Gastroesophageal sphincter (tissue), 4 donors: Measurements from ENCODE around the gene ZP4. TPM values are rescaled to one million over a fixed set of nuclear protein-coding genes. Genes with fewer than 3 reads are reported as not detected.

Experiments
- ATAC-seq: fragments of 150-250 bp; one replicate; pipeline ENCODE4 v1.9.1; 2016; ENCODE audit warnings: mild to moderate bottlenecking, moderate library complexity
- H3K27ac ChIP-seq, 4 donors: fragments of 200-600 bp; sonication (generic) in 3 of 4; 1 replicate in 3 of 4; 2 replicates in 1 of 4; pipeline ENCODE4 v1.5.1; 2016 to 2019
- H3K27me3 ChIP-seq: fragments of 200-600 bp; sonication (generic); one replicate; pipeline ENCODE4 v1.5.1; 2019
- H3K36me3 ChIP-seq, 2 donors: fragments of 200-600 bp; sonication (generic); one replicate each; pipeline ENCODE4 v1.5.1; 2019; ENCODE audit warnings: control low read depth in 1 of 2
- H3K4me1 ChIP-seq, 3 donors: fragments of 200-600 bp; sonication (generic); 1 replicate in 2 of 3; 2 replicates in 1 of 3; pipeline ENCODE4 v1.5.1; 2016 to 2019; ENCODE audit warnings: control low read depth in 2 of 3
- H3K4me3 ChIP-seq, 2 donors: fragments of 200-600 bp; sonication (generic); one replicate each; pipeline ENCODE4 v1.5.1; 2019; ENCODE audit warnings: mild to moderate bottlenecking in 1 of 2, moderate library complexity in 1 of 2
- H3K9me3 ChIP-seq, 3 donors: fragments of 200-600 bp; sonication (generic); one replicate each; pipeline ENCODE4 v1.5.1; 2017 to 2019; ENCODE audit warnings: control low read depth in 2 of 3
- EP300 ChIP-seq: sonication (generic); formaldehyde crosslinking; IDR thresholded peaks from one replicate; pipeline ENCODE4 v1.6.1; 2017; ENCODE audit warnings: antibody characterized with exemption, mild to moderate bottlenecking
- POLR2A ChIP-seq, 2 donors: fragments of 450-650 bp; IDR thresholded peaks; one replicate each; pipeline ENCODE4 v1.6.1; 2017; ENCODE audit warnings: antibody characterized with exemption in 2 of 2, mild to moderate bottlenecking in 2 of 2, moderate library complexity in 1 of 2
- POLR2AphosphoS5 ChIP-seq: sonication (generic); formaldehyde crosslinking; IDR thresholded peaks from one replicate; pipeline ENCODE4 v1.6.1; 2017; ENCODE audit warnings: antibody characterized with exemption
- WGBS, 2 donors: methylation state at CpG; one replicate each; pipeline ENCODE4 v1.1.5; 2018; ENCODE audit warnings: low coverage in 1 of 2; 5-methylcytosine and 5-hydroxymethylcytosine counted together
- total RNA-seq, 4 donors: library from RNA; depleted of rRNA; stranded (reverse); fragments of >200 nt; gene quantifications; one replicate each; pipeline ENCODE4 v1.1.0, GENCODE V29; 2016
- TF ChIP-seq, protein P1 (sequence below), 4 experiments: fragments of 200-600 bp in 2 of 4; fragments of 450-650 bp in 2 of 4; sonication (generic) in 1 of 4; IDR thresholded peaks; one replicate each; pipeline ENCODE4 v1.5.1; 2017 to 2019; ENCODE audit warnings: antibody characterized with exemption in 4 of 4, mild to moderate bottlenecking in 2 of 4, moderate library complexity in 2 of 4

Gene ZP4
- total RNA-seq, 4 donors from 2014 or later, result not detected

DNA sequence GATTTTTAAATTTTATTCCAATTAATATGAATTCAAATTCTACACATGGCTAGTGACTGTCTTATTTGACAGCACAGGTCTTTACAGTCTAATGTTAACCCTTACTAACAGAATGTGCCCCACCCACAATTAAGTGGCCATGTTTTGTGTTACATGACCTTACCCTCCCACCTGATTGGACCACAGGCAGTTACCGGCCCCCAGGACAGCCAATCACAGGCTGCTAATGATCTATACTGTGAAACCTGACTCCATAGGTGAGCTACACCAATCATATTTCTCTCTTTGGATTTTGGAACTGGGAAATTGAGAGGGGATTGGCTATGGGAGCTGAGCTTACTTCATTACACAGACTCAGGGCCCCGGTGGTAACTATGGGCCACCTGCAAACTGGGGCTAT, 27.5 kb downstream of the ZP4 start:
- 88% methylated on average over 2 of the region's 2 CpGs; no CpG with 5 or more reads in 1 of the 2 donors for WGBS, 2 donors
- H3K27ac ChIP-seq, result no peak overlapping the region
- H3K4me1 ChIP-seq, result peaks cover 0 to 9% (median 0%) of the 10 kb centered on the region in 3 donors
- no peak overlapping the region for H3K4me3 ChIP-seq
- no peaks in the 10 kb centered on the region for H3K27me3 ChIP-seq
- TF ChIP-seq, protein P1, sequence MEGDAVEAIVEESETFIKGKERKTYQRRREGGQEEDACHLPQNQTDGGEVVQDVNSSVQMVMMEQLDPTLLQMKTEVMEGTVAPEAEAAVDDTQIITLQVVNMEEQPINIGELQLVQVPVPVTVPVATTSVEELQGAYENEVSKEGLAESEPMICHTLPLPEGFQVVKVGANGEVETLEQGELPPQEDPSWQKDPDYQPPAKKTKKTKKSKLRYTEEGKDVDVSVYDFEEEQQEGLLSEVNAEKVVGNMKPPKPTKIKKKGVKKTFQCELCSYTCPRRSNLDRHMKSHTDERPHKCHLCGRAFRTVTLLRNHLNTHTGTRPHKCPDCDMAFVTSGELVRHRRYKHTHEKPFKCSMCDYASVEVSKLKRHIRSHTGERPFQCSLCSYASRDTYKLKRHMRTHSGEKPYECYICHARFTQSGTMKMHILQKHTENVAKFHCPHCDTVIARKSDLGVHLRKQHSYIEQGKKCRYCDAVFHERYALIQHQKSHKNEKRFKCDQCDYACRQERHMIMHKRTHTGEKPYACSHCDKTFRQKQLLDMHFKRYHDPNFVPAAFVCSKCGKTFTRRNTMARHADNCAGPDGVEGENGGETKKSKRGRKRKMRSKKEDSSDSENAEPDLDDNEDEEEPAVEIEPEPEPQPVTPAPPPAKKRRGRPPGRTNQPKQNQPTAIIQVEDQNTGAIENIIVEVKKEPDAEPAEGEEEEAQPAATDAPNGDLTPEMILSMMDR (IDR thresholded peaks at IDR 0.05), result no peak
- TF ChIP-seq POLR2A (IDR thresholded peaks at IDR 0.05) (no peak), EP300 (no peak), POLR2AphosphoS5 (no peak)
- no peak for ATAC-seq
- H3K9me3 ChIP-seq, result no peaks in the 10 kb centered on the region
- no peaks in the 10 kb centered on the region for H3K36me3 ChIP-seq

DNA sequence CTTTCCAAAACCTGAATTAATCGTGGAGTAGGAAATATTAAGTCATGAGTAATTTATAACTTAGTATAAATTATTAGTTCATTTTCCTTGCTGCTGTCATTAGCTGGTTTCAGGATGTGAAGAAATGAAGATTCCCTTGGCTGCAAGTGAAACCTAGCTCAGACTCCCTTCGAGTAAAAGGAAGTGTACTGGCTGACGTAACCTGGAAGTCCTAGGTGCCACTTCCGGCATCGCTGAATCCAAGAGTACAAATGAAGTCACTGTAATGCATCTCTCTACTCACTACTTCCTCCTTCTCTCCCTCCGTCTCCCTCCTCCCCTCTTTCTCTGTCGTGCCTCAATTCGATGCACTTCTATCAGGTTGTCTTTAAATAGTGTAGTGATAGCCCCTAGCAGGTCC, 28.8 kb downstream of the ZP4 start:
- WGBS, 2 donors, result 73 to 77% methylated on average over 7 to 8 of the region's 8 CpGs
- no peak overlapping the region for H3K4me3 ChIP-seq
- ATAC-seq, result no peak

DNA sequence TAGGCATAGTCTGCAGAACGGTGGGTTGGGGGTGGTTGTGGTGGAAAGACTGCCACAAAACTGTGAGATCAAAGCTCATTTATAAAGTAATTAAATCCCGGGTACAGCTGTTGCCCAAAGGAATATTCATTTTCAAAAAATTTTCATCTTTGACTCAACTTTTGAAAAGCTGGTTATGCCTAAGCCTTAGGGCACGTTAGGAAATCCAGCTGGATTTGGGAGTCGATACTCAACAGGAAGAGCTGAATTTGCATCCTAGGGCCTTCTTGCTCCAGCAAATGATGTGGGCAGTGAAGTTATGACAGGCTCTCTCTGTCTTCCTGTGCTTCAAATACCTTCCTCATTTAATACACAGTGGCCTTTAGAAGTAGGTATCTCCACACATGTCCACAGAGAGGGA, 31.7 kb downstream of the ZP4 start:
- WGBS, 2 donors, result 41 to 48% methylated on average over 2 to 4 of the region's 4 CpGs
- Histone ChIP-seq H3K27ac (no peak overlapping the region), H3K4me1 (peaks cover 0 to under 1% (median 0%) of the 10 kb centered on the region in 3 donors), H3K4me3 (no peak overlapping the region), H3K36me3 (no peaks in the 10 kb centered on the region), H3K27me3 (no peaks in the 10 kb centered on the region), H3K9me3 (no peaks in the 10 kb centered on the region)
- TF ChIP-seq, protein P1 (IDR thresholded peaks at IDR 0.05), result no peak
- TF ChIP-seq EP300 (no peak), POLR2AphosphoS5 (no peak), POLR2A (IDR thresholded peaks at IDR 0.05) (no peak)
- ATAC-seq, result no peak

More for the DNA sequence above, 28.8 kb downstream of the ZP4 start:
- Histone ChIP-seq H3K27me3 (no peaks in the 10 kb centered on the region), H3K36me3 (no peaks in the 10 kb centered on the region), H3K4me1 (peaks cover 0 to 9% (median 0%) of the 10 kb centered on the region in 3 donors), H3K27ac (no peak overlapping the region), H3K9me3 (no peaks in the 10 kb centered on the region)
- TF ChIP-seq, protein P1 (IDR thresholded peaks at IDR 0.05), result no peak
- TF ChIP-seq POLR2A (IDR thresholded peaks at IDR 0.05), result no peak
- TF ChIP-seq EP300, result no peak
- no peak for TF ChIP-seq POLR2AphosphoS5

DNA sequence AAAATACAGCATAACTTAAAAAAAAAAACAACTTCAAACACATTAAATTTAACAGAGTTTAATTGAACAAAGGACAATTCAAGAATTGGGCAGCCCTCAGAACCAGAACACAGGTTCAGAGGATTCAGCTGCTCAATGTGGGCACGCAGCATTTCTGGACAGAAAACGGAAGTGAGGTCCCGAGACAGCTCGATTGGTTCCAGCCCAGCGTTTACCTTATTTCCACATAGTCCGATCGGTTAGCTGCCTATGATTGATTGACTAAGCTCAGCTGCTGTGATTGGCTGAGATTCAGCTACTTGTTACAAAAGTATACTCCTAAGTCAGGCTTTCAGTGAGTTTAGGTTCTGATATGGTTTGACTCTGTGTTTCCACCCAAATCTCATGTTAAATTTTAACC, 33.3 kb downstream of the ZP4 start:
- Histone ChIP-seq H3K4me3 (no peak overlapping the region), H3K4me1 (no peaks in the 10 kb centered on the region), H3K27ac (no peak overlapping the region), H3K36me3 (no peaks in the 10 kb centered on the region), H3K9me3 (no peaks in the 10 kb centered on the region), H3K27me3 (no peaks in the 10 kb centered on the region)
- ATAC-seq, result no peak
- no peak for TF ChIP-seq POLR2AphosphoS5
- 69 to 79% methylated on average over 7 of the region's 7 CpGs for WGBS, 2 donors

DNA sequence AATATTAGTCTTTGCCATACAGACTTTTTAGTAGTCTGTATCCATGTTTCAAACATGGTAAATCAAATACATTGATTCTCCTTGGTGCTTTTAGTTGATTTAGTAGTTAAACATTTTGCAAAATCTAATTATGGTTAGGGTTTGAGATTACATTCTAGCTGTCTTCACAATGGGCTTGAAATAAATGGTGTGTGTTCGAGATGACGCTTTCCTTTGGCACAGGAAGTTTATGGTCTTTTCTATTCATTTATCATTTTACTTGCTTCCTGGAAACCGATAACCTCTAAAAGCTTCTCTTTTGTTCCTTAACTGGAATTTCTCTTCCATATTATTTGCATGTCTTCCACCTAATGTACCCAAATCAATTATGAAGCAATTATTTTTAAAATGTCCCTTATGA, 38.4 kb downstream of the ZP4 start:
- TF ChIP-seq, protein P1 (IDR thresholded peaks at IDR 0.05), result no peak
- no peak for TF ChIP-seq EP300
- TF ChIP-seq POLR2A (IDR thresholded peaks at IDR 0.05), result no peak
- no peak for TF ChIP-seq POLR2AphosphoS5
- H3K27ac ChIP-seq, result no peak overlapping the region
- ATAC-seq, result no peak
- H3K27me3 ChIP-seq, result no peaks in the 10 kb centered on the region
- no peaks in the 10 kb centered on the region for H3K4me1 ChIP-seq
- no peak overlapping the region for H3K4me3 ChIP-seq
- no peaks in the 10 kb centered on the region for H3K36me3 ChIP-seq
- no peaks in the 10 kb centered on the region for H3K9me3 ChIP-seq
- WGBS, 2 donors, result 35 to 73% methylated on average over 3 of the region's 3 CpGs
